ENCODE data around the gene SNX32.

DNA sequence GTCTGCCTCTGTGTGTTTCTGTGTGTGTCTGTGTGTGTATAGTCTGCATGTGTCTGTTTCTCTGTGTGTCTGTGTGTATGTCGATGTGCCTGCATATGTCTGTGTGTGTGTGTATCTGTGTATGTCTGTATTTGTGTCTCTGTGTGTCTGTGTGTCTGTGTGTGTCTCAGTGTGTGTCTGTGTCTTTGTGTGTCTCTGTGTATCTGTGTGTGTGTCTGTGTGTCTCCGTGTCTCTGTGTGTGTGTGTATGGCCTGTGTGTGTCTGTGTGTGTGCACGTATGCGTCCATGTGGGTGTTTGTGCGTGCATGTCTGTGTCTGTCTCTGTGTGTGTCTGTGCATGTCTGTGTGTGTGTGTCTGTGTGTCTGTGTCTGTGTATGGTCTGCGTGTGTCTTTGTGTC is 439 bp downstream of the SNX32 start:
- TF ChIP-seq, protein P1, sequence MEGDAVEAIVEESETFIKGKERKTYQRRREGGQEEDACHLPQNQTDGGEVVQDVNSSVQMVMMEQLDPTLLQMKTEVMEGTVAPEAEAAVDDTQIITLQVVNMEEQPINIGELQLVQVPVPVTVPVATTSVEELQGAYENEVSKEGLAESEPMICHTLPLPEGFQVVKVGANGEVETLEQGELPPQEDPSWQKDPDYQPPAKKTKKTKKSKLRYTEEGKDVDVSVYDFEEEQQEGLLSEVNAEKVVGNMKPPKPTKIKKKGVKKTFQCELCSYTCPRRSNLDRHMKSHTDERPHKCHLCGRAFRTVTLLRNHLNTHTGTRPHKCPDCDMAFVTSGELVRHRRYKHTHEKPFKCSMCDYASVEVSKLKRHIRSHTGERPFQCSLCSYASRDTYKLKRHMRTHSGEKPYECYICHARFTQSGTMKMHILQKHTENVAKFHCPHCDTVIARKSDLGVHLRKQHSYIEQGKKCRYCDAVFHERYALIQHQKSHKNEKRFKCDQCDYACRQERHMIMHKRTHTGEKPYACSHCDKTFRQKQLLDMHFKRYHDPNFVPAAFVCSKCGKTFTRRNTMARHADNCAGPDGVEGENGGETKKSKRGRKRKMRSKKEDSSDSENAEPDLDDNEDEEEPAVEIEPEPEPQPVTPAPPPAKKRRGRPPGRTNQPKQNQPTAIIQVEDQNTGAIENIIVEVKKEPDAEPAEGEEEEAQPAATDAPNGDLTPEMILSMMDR (IDR thresholded peaks at IDR 0.05; ENCODE audit: insufficient read depth, low read length, poor library complexity, severe bottlenecking): no peak
- TF ChIP-seq EZH2phosphoT487 (conservative IDR thresholded peaks at IDR 0.05; ENCODE audit: low read length): no peak

Measured in SU-DHL-6 (cell line).